Ureter (tissue), 1 donor: ENCODE measurements around the gene PHOX2A. TPM values are rescaled to one million over a fixed set of nuclear protein-coding genes. Genes with fewer than 3 reads are reported as not detected.
"Not testable (repeated sequence)": the region's sequence is repeated elsewhere in the genome, so short reads cannot be mapped to it uniquely, and the experiment has no call there.

ENCODE experiments used
- DNase-seq: peaks from one replicate; pipeline ENCODE4 v3.0.0-alpha.2; 2020; ENCODE audit warnings: low spot score
- total RNA-seq: library from RNA; stranded (reverse); gene quantifications from one replicate; pipeline ENCODE4 v1.2.4, GENCODE V29; 2023
- donor health status: DM: yes; HTN: yes; CAD: no.

The PHOX2A gene
- not detected for total RNA-seq

- DNase-seq, result no peak
Observed at GRCh38 chr11:72244060-72244360, at the start of gene PHOX2A. PHOX2A (minus strand) TSS chr11:72244176; CDS start chr11:72244004, 172 bp downstream.

- no peak for DNase-seq
Observed at GRCh38 chr11:72293391-72293790, 49.4 kb upstream of the PHOX2A start.

- DNase-seq, result no peak
Observed at GRCh38 chr11:72292106-72292785, 48.3 kb upstream of the PHOX2A start.

- DNase-seq, result not testable (repeated sequence)
Observed at GRCh38 chr11:72290741-72291140, 46.8 kb upstream of the PHOX2A start.

- no peak for DNase-seq
Observed at GRCh38 chr11:72287293-72287692, 43.3 kb upstream of the PHOX2A start.

GRCh38 chr11:72283947-72284346 lies 40.0 kb upstream of the PHOX2A start:
- no peak for DNase-seq

GRCh38 chr11:72280726-72281315 lies 36.8 kb upstream of the PHOX2A start:
- no peak for DNase-seq

- no peak for DNase-seq
Observed at GRCh38 chr11:72280037-72280436, 36.1 kb upstream of the PHOX2A start.

- no peak for DNase-seq
Observed at GRCh38 chr11:72278905-72279304, 34.9 kb upstream of the PHOX2A start.

- no peak for DNase-seq
Observed at GRCh38 chr11:72274435-72274834, 30.5 kb upstream of the PHOX2A start.

- DNase-seq, result no peak
Observed at GRCh38 chr11:72271980-72272379, 28.0 kb upstream of the PHOX2A start.

GRCh38 chr11:72267956-72268617 lies 24.1 kb upstream of the PHOX2A start:
- no peak for DNase-seq

- not testable (repeated sequence) for DNase-seq
Observed at GRCh38 chr11:72266960-72267359, 23.0 kb upstream of the PHOX2A start.

GRCh38 chr11:72265951-72266350 lies 22.0 kb upstream of the PHOX2A start:
- DNase-seq, result no peak

- DNase-seq, result no peak
Observed at GRCh38 chr11:72263361-72263760, 19.4 kb upstream of the PHOX2A start.

- DNase-seq, result no peak
Observed at GRCh38 chr11:72260574-72260973, 16.6 kb upstream of the PHOX2A start.

GRCh38 chr11:72259490-72259889 lies 15.5 kb upstream of the PHOX2A start:
- DNase-seq, result no peak

- DNase-seq, result no peak
Observed at GRCh38 chr11:72257570-72257969, 13.6 kb upstream of the PHOX2A start.

GRCh38 chr11:72254299-72254993 lies 10.5 kb upstream of the PHOX2A start:
- no peak for DNase-seq

- no peak for DNase-seq
Observed at GRCh38 chr11:72253392-72253791, 9.4 kb upstream of the PHOX2A start.

- DNase-seq, result no peak
Observed at GRCh38 chr11:72251614-72252013, 7.6 kb upstream of the PHOX2A start.

GRCh38 chr11:72250661-72251464 lies 6.9 kb upstream of the PHOX2A start:
- no peak for DNase-seq
